GM10266 (cell line): ENCODE data around the gene TMEM132D.

Experiments used
- DNase-seq: peaks from one replicate; pipeline ENCODE4 v3.0.0; 2012; ENCODE audit errors: extremely low spot score
- CTCF ChIP-seq: IDR thresholded peaks from 2 replicates; pipeline ENCODE4 v1.5.1; 2012; ENCODE audit warnings: mild to moderate bottlenecking, low read depth; ENCODE audit not compliant: control insufficient read depth, insufficient read depth; ENCODE audit errors: missing control alignments

The TMEM132D gene

GRCh38 chr12:129332286-129332685 is 571.5 kb downstream of the TMEM132D start:
- no peak for TF ChIP-seq CTCF
- DNase-seq: no peak

- no peak for TF ChIP-seq CTCF
- no peak for DNase-seq
Measured at GRCh38 chr12:129331356-129332085, 572.3 kb downstream of the TMEM132D start.

GRCh38 chr12:129328235-129328634 is 575.6 kb downstream of the TMEM132D start:
- no peak for TF ChIP-seq CTCF

GRCh38 chr12:129325566-129325965 is 578.3 kb downstream of the TMEM132D start:
- TF ChIP-seq CTCF: no peak
- no peak for DNase-seq

More at GRCh38 chr12:129328235-129328634, 575.6 kb downstream of the TMEM132D start:
- no peak for DNase-seq

- no peak for DNase-seq
- TF ChIP-seq CTCF: no peak
Measured at GRCh38 chr12:129312048-129312447, 591.8 kb downstream of the TMEM132D start.

GRCh38 chr12:129310346-129310745 is 593.5 kb downstream of the TMEM132D start:
- no peak for TF ChIP-seq CTCF
- no peak for DNase-seq

- no peak for TF ChIP-seq CTCF
- DNase-seq: no peak
Measured at GRCh38 chr12:129305851-129306250, 598.0 kb downstream of the TMEM132D start.
